T47D (cell line): ENCODE measurements around the gene ADAMTS2.

Experiments
- DNase-seq, 2 experiments: peaks; one replicate each; pipeline versions ENCODE4 v3.0.0 to v3.0.0-alpha.2; 2011 to 2012; ENCODE audit warnings: low read depth in 1 of 2, low spot score in 1 of 2
- JUND ChIP-seq: IDR thresholded peaks from 2 replicates; pipeline ENCODE4 v1.6.1; 2012; ENCODE audit warnings: low read depth
- in situ Hi-C: cut with HindIII; loops from 2 replicates; pipeline ENCODE4 v1.10.0; 2016; ENCODE audit warnings: low sequenced_read_pairs, low pct_unique_long_range_greater_than_20kb

The ADAMTS2 gene

DNA sequence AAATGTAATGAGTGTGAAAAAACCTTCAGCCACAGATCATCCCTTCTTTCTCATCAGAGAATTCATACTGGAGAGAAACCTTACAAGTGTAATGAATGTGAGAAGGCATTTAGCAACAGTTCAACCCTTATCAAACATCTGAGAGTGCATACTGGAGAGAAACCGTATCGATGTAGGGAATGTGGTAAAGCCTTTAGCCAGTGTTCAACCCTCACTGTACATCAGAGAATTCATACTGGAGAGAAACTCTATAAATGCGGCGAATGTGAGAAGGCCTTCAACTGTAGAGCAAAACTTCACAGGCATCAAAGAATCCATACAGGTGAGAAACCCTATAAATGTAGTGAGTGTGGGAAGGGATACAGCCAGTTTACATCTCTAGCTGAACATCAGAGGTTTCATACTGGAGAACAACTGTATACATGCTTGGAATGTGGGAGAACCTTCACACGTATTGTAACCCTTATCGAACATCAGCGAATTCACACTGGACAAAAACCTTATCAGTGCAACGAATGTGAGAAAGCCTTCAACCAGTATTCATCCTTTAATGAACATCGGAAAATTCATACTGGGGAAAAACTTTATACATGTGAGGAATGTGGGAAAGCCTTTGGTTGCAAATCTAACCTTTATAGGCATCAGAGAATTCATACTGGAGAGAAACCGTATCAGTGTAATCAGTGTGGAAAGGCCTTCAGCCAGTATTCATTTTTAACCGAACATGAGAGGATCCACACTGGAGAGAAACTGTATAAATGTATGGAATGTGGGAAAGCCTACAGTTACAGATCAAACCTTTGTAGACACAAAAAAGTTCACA is 265.9 kb downstream of the ADAMTS2 start:
- TF ChIP-seq JUND: no peak
- in situ Hi-C loops: no loop called here

GRCh38 chr5:179065703-179066102 is 279.6 kb downstream of the ADAMTS2 start:
- in situ Hi-C loops: no loop called here
- TF ChIP-seq JUND: no peak
- no peak for DNase-seq

More for the DNA sequence above, 265.9 kb downstream of the ADAMTS2 start:
- no peak for DNase-seq

- no peak for DNase-seq
- no peak for TF ChIP-seq JUND
- in situ Hi-C loops: no loop called here
These were observed 284.2 kb downstream of the ADAMTS2 start for GRCh38 chr5:179061025-179061424.
